SU-DHL-6 (cell line): ENCODE data around the gene GREM2.

Experiments
- H2AFZ ChIP-seq: fragments of 200-600 bp; sonication (generic); 2 replicates; pipeline ENCODE4 v1.6.1; 2014; ENCODE audit warnings: low read depth, mild to moderate bottlenecking, moderate library complexity, mixed read lengths, antibody characterized with exemption, low read length; ENCODE audit not compliant: severe bottlenecking
- H3F3A ChIP-seq: fragments of 200-600 bp; shearing (Covaris generic); 2 replicates; pipeline ENCODE4 v1.6.0; 2016; ENCODE audit warnings: antibody characterized with exemption, mild to moderate bottlenecking; ENCODE audit not compliant: insufficient read depth
- H3K27ac ChIP-seq: fragments of 200-600 bp; sonication (generic); 2 replicates; pipeline ENCODE4 v1.5.1; 2016; ENCODE audit warnings: low read depth, mild to moderate bottlenecking, low read length, moderate library complexity, mixed read lengths
- H3K27me3 ChIP-seq: fragments of 200-600 bp; sonication (generic), shearing (Covaris generic); 2 replicates; pipeline ENCODE4 v1.6.0; 2014; ENCODE audit warnings: mild to moderate bottlenecking, low read length
- H3K36me3 ChIP-seq: fragments of 200-600 bp; sonication (generic); 2 replicates; pipeline ENCODE4 v1.6.1; 2014; ENCODE audit warnings: mild to moderate bottlenecking, low read length, mixed read lengths
- H3K4me2 ChIP-seq: fragments of 300-600, 200-600 bp; shearing (Covaris generic), sonication (generic); 2 replicates; pipeline ENCODE4 v1.6.0; 2014; ENCODE audit warnings: low read length, low read depth, mild to moderate bottlenecking; ENCODE audit not compliant: poor library complexity, severe bottlenecking
- H3K4me3 ChIP-seq: fragments of 200-600 bp; sonication (generic); 2 replicates; pipeline ENCODE4 v1.5.1; 2014; ENCODE audit warnings: antibody characterized with exemption, low read length, mild to moderate bottlenecking, mixed read lengths; ENCODE audit not compliant: insufficient read depth, poor library complexity, severe bottlenecking
- H3K79me2 ChIP-seq: fragments of 200-600 bp; sonication (generic); 2 replicates; pipeline ENCODE4 v1.6.1; 2014; ENCODE audit warnings: mild to moderate bottlenecking, low read length, moderate library complexity; ENCODE audit not compliant: insufficient read depth
- H3K9ac ChIP-seq: fragments of 200-600 bp; sonication (generic); 2 replicates; pipeline ENCODE4 v1.7.0; 2014; ENCODE audit warnings: mild to moderate bottlenecking, low read length
- H3K9me2 ChIP-seq: fragments of 200-600 bp; sonication (generic); replicated peaks from 2 replicates; pipeline ENCODE4 v1.6.1; 2014; ENCODE audit warnings: low read length; ENCODE audit not compliant: insufficient read depth
- H3K9me3 ChIP-seq: fragments of 200-600 bp; sonication (generic); 2 replicates; pipeline ENCODE4 v1.6.1; 2014; ENCODE audit warnings: low read length, mixed read lengths; ENCODE audit not compliant: insufficient read depth
- H4K20me1 ChIP-seq: fragments of 200-600 bp; sonication (generic); 2 replicates; pipeline ENCODE4 v1.6.1; 2014; ENCODE audit warnings: low read depth, mild to moderate bottlenecking, antibody characterized with exemption, low read length, moderate library complexity, mixed read lengths
- EZH2phosphoT487 ChIP-seq: fragments of 200-600 bp; sonication (generic), shearing (Covaris generic); conservative IDR thresholded peaks from 2 replicates; pipeline ENCODE4 v1.6.1; 2018; ENCODE audit warnings: mild to moderate bottlenecking, antibody characterized with exemption, low read length, moderate library complexity, mixed read lengths
- TF ChIP-seq, protein P1 (sequence below): fragments of 200-600 bp; sonication (generic); IDR thresholded peaks from one replicate; pipeline ENCODE4 v1.5.1; 2017; ENCODE audit warnings: antibody characterized with exemption, mild to moderate bottlenecking, low read length, moderate library complexity; ENCODE audit not compliant: insufficient read depth, poor library complexity, severe bottlenecking

The GREM2 gene

GRCh38 chr1:240553351-240553750 is 58.6 kb downstream of the GREM2 start:
- TF ChIP-seq, protein P1, sequence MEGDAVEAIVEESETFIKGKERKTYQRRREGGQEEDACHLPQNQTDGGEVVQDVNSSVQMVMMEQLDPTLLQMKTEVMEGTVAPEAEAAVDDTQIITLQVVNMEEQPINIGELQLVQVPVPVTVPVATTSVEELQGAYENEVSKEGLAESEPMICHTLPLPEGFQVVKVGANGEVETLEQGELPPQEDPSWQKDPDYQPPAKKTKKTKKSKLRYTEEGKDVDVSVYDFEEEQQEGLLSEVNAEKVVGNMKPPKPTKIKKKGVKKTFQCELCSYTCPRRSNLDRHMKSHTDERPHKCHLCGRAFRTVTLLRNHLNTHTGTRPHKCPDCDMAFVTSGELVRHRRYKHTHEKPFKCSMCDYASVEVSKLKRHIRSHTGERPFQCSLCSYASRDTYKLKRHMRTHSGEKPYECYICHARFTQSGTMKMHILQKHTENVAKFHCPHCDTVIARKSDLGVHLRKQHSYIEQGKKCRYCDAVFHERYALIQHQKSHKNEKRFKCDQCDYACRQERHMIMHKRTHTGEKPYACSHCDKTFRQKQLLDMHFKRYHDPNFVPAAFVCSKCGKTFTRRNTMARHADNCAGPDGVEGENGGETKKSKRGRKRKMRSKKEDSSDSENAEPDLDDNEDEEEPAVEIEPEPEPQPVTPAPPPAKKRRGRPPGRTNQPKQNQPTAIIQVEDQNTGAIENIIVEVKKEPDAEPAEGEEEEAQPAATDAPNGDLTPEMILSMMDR = no peak
- TF ChIP-seq EZH2phosphoT487 = no peak
- Histone ChIP-seq H3K4me2 (no peak overlapping the region), H3K36me3 (no peaks in the 10 kb centered on the region), H3K9me2 (no peaks in the 10 kb centered on the region), H3K79me2 (no peaks in the 10 kb centered on the region), H4K20me1 (no peaks in the 10 kb centered on the region), H3K27me3 (no peaks in the 10 kb centered on the region), H3K9ac (no peak overlapping the region), H3F3A (no peaks in the 10 kb centered on the region), H2AFZ (no peak overlapping the region), H3K27ac (no peak overlapping the region), H3K9me3 (no peaks in the 10 kb centered on the region), H3K4me3 (no peak overlapping the region)

GRCh38 chr1:240539769-240540414 is 72.1 kb downstream of the GREM2 start:
- H3K27me3 ChIP-seq = no peaks in the 10 kb centered on the region
- no peaks in the 10 kb centered on the region for H3K36me3 ChIP-seq
- H3K79me2 ChIP-seq = no peaks in the 10 kb centered on the region
- H4K20me1 ChIP-seq = no peaks in the 10 kb centered on the region
- H3K27ac ChIP-seq = no peak overlapping the region
- H3K4me2 ChIP-seq = no peak overlapping the region
- no peaks in the 10 kb centered on the region for H3K9me2 ChIP-seq
- H3K4me3 ChIP-seq = no peak overlapping the region
- TF ChIP-seq, protein P1 = no peak
- no peak for TF ChIP-seq EZH2phosphoT487
- 0 out of 2 replicates have a peak, but pooled peaks cover 3% of the 10 kb centered on the region for H3K9me3 ChIP-seq
- no peak overlapping the region for H3K9ac ChIP-seq
- H3F3A ChIP-seq = no peaks in the 10 kb centered on the region
- H2AFZ ChIP-seq = no peak overlapping the region

DNA sequence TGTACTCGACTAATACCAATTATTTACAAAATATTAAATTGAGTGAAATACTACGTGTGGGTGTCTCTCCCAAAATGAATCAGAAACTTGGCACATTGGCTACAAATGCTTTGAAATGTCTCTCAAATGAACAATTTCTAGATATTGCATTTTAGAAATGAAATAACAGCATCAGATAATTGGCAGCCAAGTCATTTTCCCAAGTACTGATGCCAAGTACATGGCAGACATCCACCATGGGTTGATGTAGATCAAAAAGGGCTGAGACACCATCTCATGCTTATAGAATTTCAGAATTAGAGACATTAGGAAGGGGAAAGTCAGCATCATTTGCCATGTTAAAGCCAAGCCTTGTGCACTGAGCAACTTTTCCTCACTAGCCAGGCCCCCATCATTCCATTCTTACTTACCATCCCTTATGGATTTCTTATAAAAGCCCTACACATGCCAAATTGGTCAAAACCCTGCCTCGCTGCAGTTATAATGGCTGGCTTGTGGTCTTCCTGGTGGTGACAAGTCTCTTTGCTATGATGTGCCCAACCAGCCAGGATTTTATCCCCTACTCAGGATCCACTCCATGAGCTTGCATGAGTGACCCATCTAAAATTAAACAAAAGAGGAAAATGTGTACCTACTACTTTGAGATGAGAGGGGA is 73.1 kb downstream of the GREM2 start:
- Histone ChIP-seq H3K79me2 (no peaks in the 10 kb centered on the region), H3K9me3 (no peaks in the 10 kb centered on the region), H3K36me3 (no peaks in the 10 kb centered on the region), H3K27me3 (no peaks in the 10 kb centered on the region), H3F3A (no peaks in the 10 kb centered on the region), H3K4me2 (no peak overlapping the region), H2AFZ (no peak overlapping the region), H4K20me1 (no peaks in the 10 kb centered on the region), H3K9ac (no peak overlapping the region), H3K4me3 (no peak overlapping the region), H3K27ac (no peak overlapping the region), H3K9me2 (no peaks in the 10 kb centered on the region)
- no peak for TF ChIP-seq EZH2phosphoT487
- TF ChIP-seq, protein P1 = no peak
